NCI-H1092 treated with DMSO at 0.1 percent for 48 hours (cell line): Measurements from ENCODE around the gene KIF2A.
A peak's percentile ranks its signal among the peaks of the same experiment; 100 is the strongest.

Experiments
- DNase-seq: peaks from one replicate; lab custom pipeline; 2025; lab: John Stamatoyannopoulos, UW

KIF2A gene

DNA sequence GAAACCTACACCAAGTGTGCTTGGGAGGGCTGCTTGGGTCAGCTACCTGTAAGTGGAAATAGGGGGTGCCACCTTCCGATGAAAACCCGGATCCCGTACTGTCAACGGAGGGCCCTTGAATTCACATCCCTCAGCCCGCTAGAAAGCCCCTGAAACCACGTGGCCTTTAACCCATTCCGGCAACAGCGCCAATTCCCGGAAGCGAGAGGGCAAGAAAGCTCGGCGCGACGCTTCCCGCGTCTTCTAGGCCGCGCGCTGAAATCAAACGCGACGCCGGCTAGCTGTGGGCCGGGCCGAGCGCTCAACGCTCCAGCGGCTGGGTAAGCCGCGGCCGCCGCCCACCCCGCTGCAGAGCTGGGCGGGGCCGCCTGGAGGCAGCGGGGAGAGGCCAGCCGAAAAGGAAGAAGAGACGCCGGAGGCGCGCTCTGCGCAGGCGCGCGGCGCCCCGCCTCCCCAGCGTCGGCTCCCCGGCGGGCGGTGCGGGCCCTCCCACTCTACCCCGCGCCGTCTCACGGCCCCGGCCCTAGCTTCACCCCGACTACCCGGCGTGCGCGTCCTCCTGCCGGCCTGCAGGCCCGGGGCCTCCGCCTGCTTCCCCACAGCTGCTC, at the start of gene KIF2A:
TSS of gene KIF2A (plus strand) at position 492 of the 608 bp plus-strand sequence. CDS start 267 bp downstream, outside the sequence.
- peak; percentile 77 for DNase-seq

DNA sequence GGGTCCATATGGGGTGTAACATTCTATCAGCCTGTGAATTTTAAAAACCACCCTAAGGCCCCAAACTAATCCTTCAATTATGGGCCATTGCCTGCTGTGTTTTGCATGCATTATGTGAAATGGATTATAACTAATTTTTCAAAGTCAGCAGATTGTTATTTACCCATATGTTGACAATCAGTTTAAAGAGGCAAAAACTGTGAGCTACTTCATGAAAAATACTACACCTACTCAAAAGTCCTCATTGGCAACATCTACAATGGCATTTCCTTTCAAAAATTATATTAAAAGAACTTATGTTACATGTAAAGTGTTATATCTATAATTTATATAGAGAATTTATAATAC, 49.0 kb upstream of the KIF2A start:
- no peak for DNase-seq

DNA sequence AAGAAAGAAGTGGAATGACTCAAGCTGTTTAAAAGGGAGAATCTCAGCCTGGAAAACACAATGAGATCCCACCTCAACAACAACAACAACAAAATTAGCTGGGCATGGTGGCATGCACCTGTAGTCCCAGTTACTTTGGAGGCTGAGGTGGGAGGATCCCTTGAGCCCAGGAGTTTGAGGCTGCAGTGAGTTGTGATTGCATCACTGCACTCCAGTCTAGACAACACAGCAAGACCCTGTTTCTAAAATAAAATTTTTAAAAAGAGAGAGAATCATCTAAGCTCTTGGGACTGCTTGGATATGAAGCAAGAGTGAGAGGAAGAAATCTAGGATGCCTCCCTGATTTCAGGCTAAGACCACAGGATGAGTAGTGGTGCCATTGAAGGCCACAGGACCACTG, 47.4 kb upstream of the KIF2A start:
- DNase-seq = no peak

DNA sequence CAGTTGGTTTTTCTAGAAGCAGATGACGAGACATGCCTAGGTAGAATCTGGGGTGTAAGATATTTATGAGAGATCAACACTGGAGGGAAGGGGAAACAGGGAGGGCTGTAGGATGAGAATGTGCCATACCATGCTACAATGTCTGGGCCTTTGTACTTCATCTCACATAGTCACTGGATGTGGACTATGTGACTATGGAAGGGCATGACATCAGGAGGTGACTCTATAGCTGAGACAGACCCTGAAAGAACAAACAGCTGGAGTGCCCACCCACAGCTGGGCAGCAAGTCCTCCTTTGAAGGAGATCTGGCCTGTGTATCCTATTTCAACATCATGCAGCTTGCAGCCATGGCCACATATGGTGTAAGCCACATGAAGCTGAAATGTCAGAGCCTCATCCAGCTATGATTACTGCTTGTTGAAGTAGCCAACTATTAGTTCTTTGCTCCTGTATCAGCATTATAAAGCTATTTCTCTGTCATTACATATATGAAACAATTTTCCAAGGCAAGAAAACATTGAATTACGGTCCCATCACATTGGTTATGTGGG, 46.2 kb upstream of the KIF2A start:
- no peak for DNase-seq

DNA sequence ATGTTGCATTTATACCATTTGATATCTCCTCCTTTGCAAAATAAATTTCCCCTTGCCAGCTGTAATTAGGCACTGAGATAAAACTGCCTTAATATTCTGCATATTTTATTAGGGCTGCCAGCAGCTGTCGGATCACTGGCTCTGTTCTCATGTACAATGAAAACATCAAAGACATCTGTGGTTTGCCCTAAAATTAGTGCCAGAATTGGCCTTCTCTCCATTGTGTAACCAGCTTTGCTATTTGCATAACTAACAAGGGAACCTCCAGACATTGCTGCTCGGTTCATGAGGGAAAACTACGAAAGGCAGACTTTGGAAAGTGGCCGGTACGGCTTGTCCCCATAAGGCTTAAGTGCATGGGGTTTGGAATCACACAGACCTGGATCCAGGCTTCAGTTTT, 45.5 kb upstream of the KIF2A start:
- DNase-seq = no peak

DNA sequence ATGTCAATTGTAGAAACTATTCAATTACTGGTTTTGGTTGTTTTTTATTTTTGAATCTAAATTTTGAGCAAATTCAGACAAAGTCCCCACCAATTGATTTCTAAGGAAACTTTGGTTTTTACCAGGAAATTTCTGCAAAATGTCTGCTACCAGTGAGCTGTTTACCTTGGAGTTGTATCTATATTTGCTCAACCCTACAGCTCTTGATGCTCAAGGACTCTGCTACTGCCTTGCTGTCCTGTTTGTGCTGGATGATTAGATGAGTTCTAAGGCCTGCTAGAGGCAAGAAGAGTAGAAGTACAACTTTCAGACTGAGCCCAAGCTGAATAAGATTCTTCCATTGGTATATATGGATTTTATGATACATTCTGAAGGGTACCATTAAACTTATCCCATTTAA, 42.6 kb upstream of the KIF2A start:
- no peak for DNase-seq

DNA sequence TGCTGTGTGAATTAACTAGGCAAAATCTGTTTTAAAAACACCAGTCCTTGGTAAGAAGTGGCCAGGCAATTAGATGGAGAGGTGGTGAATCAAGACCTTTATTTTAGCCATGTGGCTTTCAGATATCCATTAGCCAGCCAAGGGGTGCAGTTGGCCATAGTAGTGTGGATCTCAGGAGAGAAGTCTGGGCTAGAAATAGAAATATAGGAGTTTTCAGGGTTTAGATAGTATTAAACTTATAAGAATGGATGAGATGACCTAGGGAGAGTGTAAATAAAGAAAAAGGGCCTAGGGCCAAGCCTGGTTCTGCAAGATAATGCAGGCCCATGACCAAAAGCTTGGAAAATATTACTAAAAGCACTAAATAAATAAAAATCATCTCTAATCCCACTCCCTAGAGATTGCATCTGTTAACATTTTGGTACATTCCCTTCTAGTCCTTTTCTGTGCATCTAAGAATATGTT, 40.3 kb upstream of the KIF2A start:
- DNase-seq = no peak

DNA sequence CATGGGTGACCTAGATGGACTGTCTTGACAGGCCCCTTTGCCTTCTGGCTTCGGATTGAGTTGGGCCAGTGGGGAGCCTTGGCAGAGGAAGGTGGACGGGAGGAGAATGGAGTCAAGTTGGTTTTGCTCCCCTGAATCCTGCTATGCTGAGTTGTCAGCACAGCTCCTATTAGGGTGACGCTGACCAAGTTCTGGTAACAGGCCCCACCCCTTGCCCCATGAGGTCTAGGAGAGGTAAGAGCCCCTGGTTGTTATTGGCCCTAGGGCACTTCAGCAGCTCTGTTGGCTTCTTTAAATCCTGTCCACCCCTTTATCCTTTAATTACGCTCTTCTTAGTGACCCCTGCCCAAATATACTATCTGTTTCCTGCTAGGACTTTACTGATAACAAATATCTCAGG, 39.4 kb upstream of the KIF2A start:
- no peak for DNase-seq

DNA sequence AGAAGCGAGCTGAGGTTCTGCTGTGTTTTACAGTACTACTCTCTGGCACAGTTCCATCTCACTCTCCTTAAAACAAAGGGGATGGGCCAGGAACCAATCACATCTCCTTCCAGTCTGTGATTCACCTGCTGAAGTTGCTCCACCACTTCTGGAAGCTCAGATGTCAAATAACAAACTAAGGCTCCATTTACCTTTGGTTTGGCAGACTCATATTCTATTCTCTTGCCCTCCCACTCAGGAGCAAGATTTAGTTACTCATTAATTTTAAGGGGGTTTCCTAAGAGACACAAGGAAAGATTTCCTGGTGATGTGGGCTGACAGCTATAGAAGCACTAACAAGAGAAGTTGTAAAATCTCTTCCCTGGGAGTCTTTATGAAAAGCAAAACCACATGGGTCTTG, 37.8 kb upstream of the KIF2A start:
- no peak for DNase-seq

DNA sequence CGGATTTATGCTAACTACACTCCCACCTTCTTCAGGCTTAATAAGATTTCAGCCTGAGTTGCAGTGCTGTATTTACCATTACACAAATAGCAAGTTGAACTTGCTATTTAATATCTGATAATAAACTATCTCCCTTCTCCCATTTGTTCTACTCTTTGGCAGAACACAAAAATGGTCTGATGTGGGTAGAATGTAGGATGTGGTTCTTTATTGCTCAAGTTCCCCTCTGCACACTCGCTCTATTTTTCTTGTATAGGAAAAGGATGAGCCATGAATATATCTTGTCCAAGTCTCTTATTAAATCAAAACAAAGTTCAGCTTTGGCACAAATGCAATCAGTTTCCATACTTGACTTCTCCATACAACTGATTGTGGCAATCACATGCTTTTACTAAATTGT, 37.2 kb upstream of the KIF2A start:
- no peak for DNase-seq

DNA sequence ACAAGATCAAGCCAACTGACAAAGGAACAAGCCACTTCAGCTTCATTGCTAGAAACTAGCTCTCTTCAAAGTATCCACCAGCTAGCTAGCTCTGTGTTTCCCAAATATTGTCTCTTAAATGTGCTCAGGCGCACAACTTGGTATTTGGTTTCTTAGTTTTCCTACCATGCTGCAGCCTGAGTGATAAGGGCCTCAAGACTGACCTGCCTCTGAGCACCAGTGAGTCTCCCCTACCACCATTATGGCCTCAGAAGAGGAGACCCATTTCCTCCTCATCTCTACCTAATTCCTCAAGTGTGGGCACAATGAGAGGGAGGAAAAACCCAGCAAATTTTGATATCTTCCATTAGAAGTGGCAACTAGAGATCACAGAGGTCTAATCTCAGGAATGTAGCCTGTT, 34.6 kb upstream of the KIF2A start:
- DNase-seq = no peak

DNA sequence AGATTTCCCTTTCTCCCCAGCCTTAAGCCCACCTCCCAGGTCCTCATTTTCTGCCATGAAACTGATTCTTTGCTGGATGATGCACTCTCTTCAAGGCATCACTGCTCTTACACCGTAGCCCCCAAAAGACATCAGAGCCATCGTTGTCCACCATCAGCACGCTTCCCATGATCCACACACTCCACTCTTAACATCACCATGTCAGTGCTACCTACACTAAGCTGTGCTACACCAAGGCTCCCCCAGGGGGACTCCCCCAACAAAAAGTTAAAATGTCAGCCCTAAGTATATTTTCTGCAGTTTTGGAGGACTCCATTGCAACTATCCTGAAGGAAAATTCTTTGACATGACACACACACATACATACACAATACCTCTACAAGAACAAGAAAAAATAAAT, 34.1 kb upstream of the KIF2A start:
- no peak for DNase-seq

DNA sequence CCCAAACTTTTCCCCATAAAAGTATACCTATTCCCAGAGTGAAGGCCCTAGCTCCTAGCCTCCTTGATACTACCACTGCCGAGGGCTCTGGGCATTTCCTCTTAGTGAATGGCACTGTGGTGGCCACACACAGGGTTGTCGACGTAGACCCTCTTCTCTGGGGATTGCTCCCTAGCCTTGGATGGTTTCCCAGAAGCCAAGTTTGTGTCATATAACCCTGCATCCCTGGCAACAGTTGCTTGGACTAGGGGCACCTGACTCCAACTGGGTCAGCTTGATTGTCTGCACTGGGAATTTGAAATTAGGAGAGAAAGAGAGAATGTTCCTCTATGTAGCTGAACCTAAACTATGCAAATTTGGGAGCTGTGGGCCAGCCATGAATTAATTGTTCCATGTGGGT, 32.3 kb upstream of the KIF2A start:
- no peak for DNase-seq

DNA sequence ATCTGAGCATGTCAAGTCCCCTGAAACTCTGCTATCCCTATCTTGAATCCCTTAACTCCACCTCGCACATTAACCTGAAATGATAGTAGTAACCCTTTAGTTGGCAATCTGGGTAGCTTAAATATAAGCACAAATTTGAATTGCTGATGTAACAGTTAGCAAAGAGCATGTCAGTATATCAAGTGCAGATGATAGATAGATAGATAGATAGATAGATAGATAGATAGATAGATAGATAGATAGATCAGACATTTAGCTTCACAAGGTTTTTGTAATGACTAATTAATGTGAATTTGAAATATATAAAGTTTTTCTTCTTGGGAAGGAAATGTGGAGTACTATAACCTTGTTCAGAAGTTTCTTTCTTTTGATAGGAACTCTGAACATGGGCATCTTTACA, 30.4 kb upstream of the KIF2A start:
- no peak for DNase-seq

DNA sequence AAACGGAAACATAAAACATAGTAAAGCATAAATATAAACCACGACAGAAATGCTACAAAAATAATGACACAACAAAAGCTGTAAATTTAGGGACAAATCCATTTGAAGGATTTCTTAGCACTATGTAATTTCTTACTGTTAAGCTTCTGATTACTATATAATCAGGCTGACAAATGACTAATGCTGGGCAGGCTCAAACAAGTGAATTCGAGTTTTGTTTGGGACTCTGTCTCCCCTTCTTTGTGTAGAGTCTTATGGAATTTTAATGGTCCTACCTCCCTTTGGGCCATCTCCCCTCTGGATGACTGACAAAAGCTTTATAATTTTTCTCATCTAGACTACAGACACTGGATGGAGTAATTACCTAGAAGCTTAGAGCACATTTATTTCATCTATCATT, 24.6 kb upstream of the KIF2A start:
- DNase-seq = no peak

DNA sequence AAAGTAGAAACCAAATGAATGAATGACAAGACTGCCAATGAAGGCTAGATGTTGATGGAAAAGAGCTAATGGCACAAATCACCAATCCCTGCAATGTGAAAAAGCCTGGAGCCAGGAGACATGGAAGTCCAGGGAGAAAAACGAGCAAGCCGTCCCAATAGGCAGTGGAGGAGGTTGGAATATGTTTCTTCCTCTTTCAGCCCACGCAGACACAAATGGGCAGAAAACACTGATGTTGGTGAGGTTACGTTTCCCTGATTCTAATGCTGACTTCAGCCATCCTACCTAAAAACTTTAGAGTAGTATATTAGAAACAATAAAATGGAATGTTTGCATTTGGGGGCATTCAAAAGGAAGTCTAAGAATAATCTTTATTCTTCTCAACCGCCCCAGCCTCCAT, 23.9 kb upstream of the KIF2A start:
- DNase-seq = no peak

DNA sequence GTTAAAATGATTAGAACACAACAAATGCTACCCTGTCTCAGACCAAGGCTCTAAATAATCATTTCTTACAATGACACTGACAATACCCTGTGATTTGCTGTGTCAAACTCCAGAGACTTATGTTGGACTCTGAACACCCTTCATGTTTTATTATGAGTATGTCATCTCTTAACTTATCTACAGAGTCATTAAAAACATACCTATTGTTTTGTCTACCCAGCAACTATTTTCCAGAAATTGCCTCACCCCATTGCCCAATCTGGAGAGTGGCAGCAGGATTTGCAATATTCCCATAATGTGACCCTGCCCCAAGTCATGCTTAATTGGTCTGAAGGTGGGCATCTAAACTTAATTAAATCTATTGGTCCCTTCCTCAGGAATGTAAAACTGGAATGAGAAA, 23.0 kb upstream of the KIF2A start:
- no peak for DNase-seq

DNA sequence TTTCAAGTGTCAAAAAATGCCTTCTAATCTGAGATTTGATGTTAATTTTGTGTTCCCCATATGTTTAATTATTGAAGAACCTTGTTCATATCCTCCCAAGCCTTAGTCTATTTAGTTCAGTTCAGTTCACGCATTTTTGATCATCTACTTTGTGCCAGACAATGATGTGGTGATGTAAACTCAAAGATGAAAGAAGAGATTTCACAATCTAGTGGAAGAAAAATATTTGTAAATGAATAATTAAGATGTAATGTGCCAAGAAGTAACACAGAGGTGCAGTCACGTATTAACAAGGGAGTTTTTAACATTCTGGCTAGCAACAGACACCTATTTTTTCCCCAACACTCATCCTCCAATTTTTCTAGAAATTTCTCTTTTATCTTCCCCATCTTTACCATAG, 22.1 kb upstream of the KIF2A start:
- DNase-seq = no peak

DNA sequence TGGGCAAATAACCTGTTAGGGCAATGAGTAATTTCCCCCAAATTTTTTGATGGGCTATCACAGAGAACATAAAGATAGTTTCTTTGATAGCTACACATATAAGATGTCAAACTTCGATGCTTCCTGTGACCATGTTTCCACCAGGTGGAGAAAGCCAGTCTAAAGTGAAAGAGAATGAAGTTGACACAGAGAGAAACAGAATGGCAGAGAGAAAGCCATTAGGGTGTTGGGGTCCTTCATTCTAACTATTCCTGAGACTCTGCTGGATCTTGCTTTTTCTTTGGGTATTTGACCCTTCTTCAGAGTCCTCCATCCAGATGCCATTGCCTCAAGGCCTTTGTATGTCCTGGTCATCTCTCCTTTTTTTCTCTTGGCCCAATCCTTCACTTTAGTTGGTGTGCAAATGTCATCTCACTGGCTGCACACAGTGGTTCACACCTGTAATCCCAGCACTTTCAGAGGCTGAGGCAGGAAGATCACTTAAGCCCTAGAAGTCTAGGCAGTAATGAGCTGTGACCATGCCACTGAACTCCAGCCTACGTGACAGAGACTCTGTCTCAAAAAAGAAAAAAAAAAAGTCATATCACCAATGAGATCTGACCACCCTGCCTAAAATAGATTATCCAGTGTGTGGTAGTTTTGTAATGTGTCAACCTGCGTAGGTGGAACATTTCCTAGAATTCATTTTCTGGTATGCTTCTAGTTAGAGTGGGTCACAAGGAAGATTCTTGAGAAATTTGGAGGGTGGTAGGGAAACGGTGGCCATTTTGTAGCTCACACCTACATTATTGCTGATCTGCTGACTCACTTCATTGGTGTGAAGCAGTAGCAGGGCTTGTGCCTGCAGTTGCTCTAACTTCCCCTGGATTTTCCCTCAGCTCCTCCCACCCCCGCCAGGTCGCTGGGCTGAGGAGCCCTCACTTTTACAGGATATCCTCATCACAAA, 20.8 kb upstream of the KIF2A start:
- DNase-seq = no peak

DNA sequence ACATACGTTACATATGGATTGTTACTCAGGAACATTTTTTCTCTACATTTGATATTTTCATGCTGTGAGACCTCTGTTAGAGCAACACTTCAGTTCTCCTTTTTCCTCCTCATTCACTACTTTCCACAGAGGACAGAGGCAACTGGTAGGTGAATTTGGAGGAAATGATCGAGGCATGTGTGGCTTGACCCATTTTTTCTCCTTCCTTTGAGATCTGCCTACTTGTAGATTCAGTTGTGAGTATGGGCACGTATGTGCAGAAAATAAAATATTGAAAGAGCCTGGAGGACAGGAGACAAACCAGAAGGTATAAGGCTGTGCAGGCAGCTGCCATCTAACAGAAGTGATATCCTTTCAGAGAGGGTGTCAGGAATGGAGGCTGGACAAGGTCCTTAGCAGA, 19.2 kb upstream of the KIF2A start:
- no peak for DNase-seq

DNA sequence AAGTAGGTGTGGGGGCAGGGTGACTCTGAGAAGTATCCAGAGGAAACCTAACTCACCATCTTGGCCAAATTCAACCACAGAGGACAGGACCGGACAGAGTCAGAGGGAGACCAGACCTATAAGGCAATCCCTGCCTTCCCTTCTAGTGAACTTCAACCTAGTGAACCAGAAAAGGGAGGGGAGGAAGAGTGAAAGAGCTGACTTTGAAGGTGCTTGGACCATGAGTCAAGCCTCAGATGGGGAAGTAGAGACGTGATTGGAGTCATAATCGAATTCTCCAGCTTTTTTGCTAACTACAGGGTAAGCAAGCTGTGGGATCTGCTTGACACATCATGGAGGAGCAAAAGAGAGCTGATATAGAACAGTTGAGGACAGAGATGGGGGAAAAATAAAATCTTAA, 18.8 kb upstream of the KIF2A start:
- no peak for DNase-seq

DNA sequence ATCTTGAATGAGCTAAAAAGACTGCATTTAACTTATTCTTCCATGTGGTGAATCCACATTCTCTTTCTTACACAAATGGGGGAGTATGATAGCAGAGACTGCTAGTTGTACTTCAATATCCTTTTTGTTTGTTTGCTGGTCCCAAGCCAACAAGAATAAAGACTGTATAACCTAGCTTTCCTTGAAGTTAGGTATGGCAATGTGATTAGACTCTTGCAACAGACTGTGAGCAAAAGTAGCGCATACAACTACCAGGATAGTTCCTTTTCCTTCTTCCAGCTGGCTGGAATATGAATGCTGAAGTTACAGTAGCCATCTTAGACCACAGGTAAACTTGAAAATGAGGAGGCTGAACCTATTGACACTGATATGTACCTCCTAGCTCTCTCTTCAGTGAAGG, 17.9 kb upstream of the KIF2A start:
- DNase-seq = no peak

DNA sequence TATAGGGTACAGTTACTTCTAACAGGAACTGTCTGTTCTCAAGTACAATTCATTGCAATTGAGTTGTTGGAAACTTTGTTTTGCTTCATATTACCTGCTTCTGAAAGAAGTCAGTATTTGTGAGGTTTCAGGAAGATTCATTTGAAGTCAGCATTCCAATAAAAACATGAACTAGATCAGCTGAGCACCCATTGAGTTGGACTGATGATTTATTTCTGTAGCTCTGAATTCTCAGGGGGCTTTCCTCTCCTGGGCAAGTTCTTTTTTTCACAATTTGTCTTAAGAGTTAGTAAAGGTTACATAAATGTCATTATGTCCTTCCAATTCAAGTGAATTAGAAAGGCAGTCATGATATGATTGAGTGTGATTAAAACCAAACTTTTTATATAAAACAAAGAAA, 16.2 kb upstream of the KIF2A start:
- no peak for DNase-seq
